GM18870 (cell line): Measurements from ENCODE around the gene ATP9B.
A peak's percentile ranks its signal among the peaks of the same experiment; 100 is the strongest.

Source experiments
- ATAC-seq: cut with Tn5 transposase; IDR thresholded peaks from one replicate; pipeline ENCODE4 v1.9.1; 2021; ENCODE audit warnings: moderate library complexity; ENCODE audit not compliant: unreplicated experiment

Gene ATP9B

GRCh38 chr18:79404567-79404910 lies 335.3 kb downstream of the ATP9B start:
- no peak for ATAC-seq

GRCh38 chr18:79405019-79405780 lies 336.0 kb downstream of the ATP9B start:
- no peak for ATAC-seq

GRCh38 chr18:79405781-79406575 lies 336.8 kb downstream of the ATP9B start:
- ATAC-seq, result peak; percentile 60

- ATAC-seq, result no peak
Measured at GRCh38 chr18:79406708-79407107, 337.5 kb downstream of the ATP9B start.

GRCh38 chr18:79409313-79409712 lies 340.1 kb downstream of the ATP9B start:
- ATAC-seq, result no peak

GRCh38 chr18:79410171-79410641 lies 341.0 kb downstream of the ATP9B start:
- no peak for ATAC-seq

- ATAC-seq, result no peak
Measured at GRCh38 chr18:79410731-79411613, 341.8 kb downstream of the ATP9B start.

- no peak for ATAC-seq
Measured at GRCh38 chr18:79411614-79412526, 342.7 kb downstream of the ATP9B start.

- ATAC-seq, result no peak
Measured at GRCh38 chr18:79413025-79413424, 343.8 kb downstream of the ATP9B start.

GRCh38 chr18:79413426-79413825 lies 344.2 kb downstream of the ATP9B start:
- ATAC-seq, result no peak

- no peak for ATAC-seq
Measured at GRCh38 chr18:79413901-79414300, 344.7 kb downstream of the ATP9B start.

- ATAC-seq, result no peak
Measured at GRCh38 chr18:79416022-79416676, 347.0 kb downstream of the ATP9B start.

- ATAC-seq, result no peak
Measured at GRCh38 chr18:79416677-79417052, 347.5 kb downstream of the ATP9B start.

GRCh38 chr18:79418236-79418635 lies 349.0 kb downstream of the ATP9B start:
- no peak for ATAC-seq

- ATAC-seq, result no peak
Measured at GRCh38 chr18:79418642-79419041, 349.4 kb downstream of the ATP9B start.

GRCh38 chr18:79420033-79420745 lies 351.0 kb downstream of the ATP9B start:
- ATAC-seq, result no peak

- ATAC-seq, result no peak
Measured at GRCh38 chr18:79421275-79421857, 352.2 kb downstream of the ATP9B start.

GRCh38 chr18:79422022-79422782 lies 353.0 kb downstream of the ATP9B start:
- ATAC-seq, result peak; percentile 90
